ENCODE data around the gene RALGAPB.

- no peak for TF ChIP-seq TAF1 (IDR thresholded peaks at IDR 0.05; ENCODE audit: borderline replicate concordance, low read depth, low read length)
- TF ChIP-seq POLR2A (IDR thresholded peaks at IDR 0.05; ENCODE audit: low read depth, low read length) = no peak; the same call in 1 of the 2 replicates
- TF ChIP-seq POLR2AphosphoS5 (IDR thresholded peaks at IDR 0.05; ENCODE audit: low read depth, low read length) = no peak
Measured at GRCh38 chr20:38433304-38433972, 39.2 kb upstream of the RALGAPB start.
